H1 (cell line): Measurements from ENCODE around the gene KCTD8. TPM values are rescaled to one million over a fixed set of nuclear protein-coding genes. Genes with fewer than 3 reads are reported as not detected.
A peak's percentile ranks its signal among the peaks of the same experiment; 100 is the strongest.

Source experiments
- CTCF ChIA-PET: fragments of 300-600 bp; sonication (Branson Sonifier 250); formaldehyde crosslinking; loops from one replicate; lab custom pipeline; 2021; ENCODE audit not compliant: partially characterized antibody; lab: Charles Lee
- POLR2A ChIA-PET: fragments of 300-600 bp; sonication (Branson Sonifier 250); formaldehyde crosslinking; loops from one replicate; lab custom pipeline; 2021; ENCODE audit warnings: inconsistent platforms; ENCODE audit not compliant: partially characterized antibody; lab: Charles Lee
- DNase-seq, 2 experiments: peaks; one replicate each; pipeline versions ENCODE4 v3.0.0 to v3.0.0-alpha.2; 2010 to 2022; ENCODE audit warnings: low spot score in 2 of 2, low read depth in 1 of 2, mixed read lengths in 1 of 2
- FAIRE-seq: peaks from 2 replicates; lab custom pipeline; 2011; peaks lifted over from hg19 to GRCh38; lab: Jason Lieb, UNC
- H2AFZ ChIP-seq: 2 replicates; pipeline ENCODE4 v1.8.1; 2012; ENCODE audit warnings: low read length, inconsistent platforms
- H2AK5ac ChIP-seq: 2 replicates; pipeline ENCODE4 v1.6.1; 2013; ENCODE audit warnings: low read depth, low read length
- H2BK120ac ChIP-seq: replicated peaks from 2 replicates; pipeline ENCODE3; 2013; ENCODE audit warnings: low read depth, low read length, inconsistent platforms
- H2BK12ac ChIP-seq: 2 replicates; pipeline ENCODE4 v1.6.1; 2013; ENCODE audit warnings: low read depth, low read length
- H2BK15ac ChIP-seq: 2 replicates; pipeline ENCODE4 v1.6.1; 2013; ENCODE audit warnings: low read length
- H2BK20ac ChIP-seq: 2 replicates; pipeline ENCODE4 v1.6.1; 2013; ENCODE audit warnings: low read length
- H2BK5ac ChIP-seq: 2 replicates; pipeline ENCODE4 v1.6.1; 2013; ENCODE audit warnings: low read depth, low read length
- H3K14ac ChIP-seq: 2 replicates; pipeline ENCODE4 v1.6.1; 2013; ENCODE audit warnings: inconsistent platforms; ENCODE audit not compliant: insufficient read length
- H3K18ac ChIP-seq: 2 replicates; pipeline ENCODE4 v1.6.1; 2013; ENCODE audit warnings: low read length; ENCODE audit errors: extremely low read depth
- H3K23ac ChIP-seq: 2 replicates; pipeline ENCODE4 v1.6.1; 2013; ENCODE audit warnings: inconsistent platforms; ENCODE audit not compliant: insufficient read length
- H3K23me2 ChIP-seq: 2 replicates; pipeline ENCODE4 v1.6.1; 2013; ENCODE audit warnings: low read depth, low read length
- H3K27ac ChIP-seq: 2 replicates; pipeline ENCODE4 v1.6.1; 2011; ENCODE audit warnings: low read depth, low read length, inconsistent platforms
- H3K27me3 ChIP-seq, 4 experiments: replicated peaks in 1 of 4; 1 replicate in 1 of 4; 2 replicates in 3 of 4; pipeline versions ENCODE4 v1.6.1 to v1.8.1; 2011 to 2013; ENCODE audit warnings: low read length in 3 of 4, mild to moderate bottlenecking in 3 of 4, inconsistent platforms in 2 of 4, mixed read lengths in 2 of 4, moderate library complexity in 1 of 4; ENCODE audit not compliant: control insufficient read depth in 3 of 4, insufficient read depth in 3 of 4; ENCODE audit errors: extremely low read depth in 1 of 4
- H3K36me3 ChIP-seq, 4 experiments: 2 replicates each; pipeline versions ENCODE4 v1.6.1 to v1.8.1; 2011 to 2013; ENCODE audit warnings: mild to moderate bottlenecking in 4 of 4, low read length in 3 of 4, moderate library complexity in 2 of 4, control low read depth in 1 of 4, inconsistent platforms in 1 of 4; ENCODE audit not compliant: insufficient read depth in 4 of 4, control insufficient read depth in 2 of 4
- H3K4ac ChIP-seq: replicated peaks from 2 replicates; pipeline ENCODE3; 2013; ENCODE audit warnings: low read length, low read depth, mixed read lengths, inconsistent platforms; ENCODE audit not compliant: insufficient read length
- H3K4me1 ChIP-seq, 4 experiments: replicated peaks in 1 of 4; 1 replicate in 1 of 4; 2 replicates in 3 of 4; pipeline versions ENCODE4 v1.6.1 to v1.8.1; 2011 to 2013; ENCODE audit warnings: low read length in 3 of 4, inconsistent platforms in 2 of 4, mixed read lengths in 1 of 4; ENCODE audit not compliant: insufficient read depth in 4 of 4, control insufficient read depth in 3 of 4
- H3K4me2 ChIP-seq, 2 experiments: 2 replicates each; pipeline versions ENCODE4 v1.6.1 to v1.8.1; 2011 to 2013; ENCODE audit warnings: low read depth in 2 of 2, low read length in 2 of 2, control low read depth in 1 of 2, inconsistent platforms in 1 of 2, mild to moderate bottlenecking in 1 of 2; ENCODE audit not compliant: insufficient read depth in 1 of 2
- H3K4me3 ChIP-seq, 4 experiments: fragments of 200-600, 300-600 bp in 1 of 4; sonication (generic), shearing (Covaris generic), sonication (Bioruptor Twin) in 1 of 4; 2 replicates each; pipeline versions ENCODE4 v1.5.1 to v1.8.1; 2011 to 2016; ENCODE audit warnings: low read length in 4 of 4, low read depth in 3 of 4, control low read depth in 2 of 4, inconsistent platforms in 2 of 4, mild to moderate bottlenecking in 2 of 4, mixed read lengths in 1 of 4, moderate library complexity in 1 of 4; ENCODE audit not compliant: insufficient read depth in 2 of 4; ENCODE audit errors: extremely low read depth in 1 of 4
- H3K56ac ChIP-seq: replicated peaks from 2 replicates; pipeline ENCODE3; 2013; ENCODE audit warnings: low read depth, mild to moderate bottlenecking, mixed read lengths, low read length, inconsistent platforms; ENCODE audit not compliant: insufficient read length
- H3K79me1 ChIP-seq: 2 replicates; pipeline ENCODE4 v1.6.1; 2013; ENCODE audit warnings: low read depth, low read length, control low read depth
- H3K79me2 ChIP-seq, 2 experiments: 2 replicates each; pipeline versions ENCODE4 v1.6.1 to v1.8.1; 2012 to 2013; ENCODE audit warnings: low read length in 2 of 2, mild to moderate bottlenecking in 2 of 2, inconsistent platforms in 1 of 2; ENCODE audit not compliant: insufficient read depth in 2 of 2, control insufficient read depth in 1 of 2
- H3K9ac ChIP-seq, 4 experiments: replicated peaks in 1 of 4; 1 replicate in 1 of 4; 2 replicates in 3 of 4; pipeline versions ENCODE4 v1.6.1 to v1.8.1; 2011 to 2013; ENCODE audit warnings: low read depth in 3 of 4, low read length in 3 of 4, control low read depth in 2 of 4, mild to moderate bottlenecking in 2 of 4, moderate library complexity in 2 of 4, inconsistent platforms in 1 of 4; ENCODE audit errors: extremely low read depth in 1 of 4
- H3K9me3 ChIP-seq, 2 experiments: 2 replicates each; pipeline versions ENCODE4 v1.6.1 to v1.8.1; 2012 to 2013; ENCODE audit warnings: mild to moderate bottlenecking in 2 of 2, moderate library complexity in 2 of 2, control low read depth in 1 of 2, inconsistent platforms in 1 of 2, low read depth in 1 of 2, low read length in 1 of 2, mixed read lengths in 1 of 2; ENCODE audit not compliant: insufficient read depth in 2 of 2
- H4K20me1 ChIP-seq, 2 experiments: replicated peaks in 1 of 2; 2 replicates each; pipeline versions ENCODE3 to v1.8.1; 2011 to 2013; ENCODE audit warnings: inconsistent platforms in 2 of 2, low read length in 2 of 2, mild to moderate bottlenecking in 1 of 2; ENCODE audit not compliant: insufficient read depth in 2 of 2, control insufficient read depth in 1 of 2
- H4K5ac ChIP-seq: 2 replicates; pipeline ENCODE4 v1.6.1; 2013; ENCODE audit warnings: low read length, low read depth, mixed read lengths, inconsistent platforms; ENCODE audit not compliant: insufficient read length
- H4K8ac ChIP-seq: 2 replicates; pipeline ENCODE4 v1.8.0; 2013; ENCODE audit warnings: mild to moderate bottlenecking, moderate library complexity, low read length, inconsistent platforms; ENCODE audit not compliant: insufficient read depth; ENCODE audit errors: extremely low read depth
- H4K91ac ChIP-seq: replicated peaks from 2 replicates; pipeline ENCODE3; 2013; ENCODE audit warnings: low read length, mixed read lengths, inconsistent platforms; ENCODE audit not compliant: insufficient read length
- BACH1 ChIP-seq: IDR thresholded peaks from 2 replicates; pipeline ENCODE4 v1.6.1; 2012; ENCODE audit warnings: low read length, improper control_type of control experiment
- BRCA1 ChIP-seq: IDR thresholded peaks from 2 replicates; pipeline ENCODE4 v1.6.1; 2012; ENCODE audit warnings: low read depth, low read length, improper control_type of control experiment
- CHD1 ChIP-seq: IDR thresholded peaks from 2 replicates; pipeline ENCODE4 v1.6.1; 2012; ENCODE audit warnings: low read depth, low read length, improper control_type of control experiment
- EZH2 ChIP-seq: fragments of 200-600 bp; sonication (generic); IDR thresholded peaks from 2 replicates; pipeline ENCODE4 v1.7.1; 2012; ENCODE audit warnings: low read depth, mild to moderate bottlenecking, moderate library complexity, low read length, inconsistent platforms; ENCODE audit not compliant: severe bottlenecking
- FOSL1 ChIP-seq: IDR thresholded peaks from 2 replicates; pipeline ENCODE4 v1.6.1; 2011; ENCODE audit warnings: mild to moderate bottlenecking, low read depth, low read length, moderate library complexity; ENCODE audit not compliant: insufficient read depth
- GABPA ChIP-seq: IDR thresholded peaks from 2 replicates; pipeline ENCODE4 v1.6.1; 2011; ENCODE audit warnings: mild to moderate bottlenecking, low read length, moderate library complexity, borderline replicate concordance; ENCODE audit not compliant: insufficient read depth
- KDM1A ChIP-seq: fragments of 200-600, 300-600 bp; sonication (generic); IDR thresholded peaks from 2 replicates; pipeline ENCODE4 v1.7.1; 2016; ENCODE audit warnings: mild to moderate bottlenecking, low read length, borderline replicate concordance
- KDM4A ChIP-seq: IDR thresholded peaks from one replicate; pipeline ENCODE4 v1.7.1; 2012; ENCODE audit warnings: low read depth, mild to moderate bottlenecking, moderate library complexity, low read length, inconsistent platforms; ENCODE audit not compliant: severe bottlenecking
- POU5F1 ChIP-seq: IDR thresholded peaks from 2 replicates; pipeline ENCODE4 v1.6.1; 2011; ENCODE audit warnings: low read depth, mild to moderate bottlenecking, low read length, moderate library complexity
- RFX5 ChIP-seq: IDR thresholded peaks from 2 replicates; pipeline ENCODE4 v1.6.1; 2011; ENCODE audit warnings: low read depth, low read length, improper control_type of control experiment, borderline replicate concordance
- SIN3A ChIP-seq, 2 experiments: IDR thresholded peaks in 1 of 2; conservative IDR thresholded peaks in 1 of 2; 2 replicates each; pipeline ENCODE4 v1.6.1; 2011 to 2012; ENCODE audit warnings: low read length in 2 of 2, improper control_type of control experiment in 1 of 2, low read depth in 1 of 2, mild to moderate bottlenecking in 1 of 2
- SP2 ChIP-seq: IDR thresholded peaks from 2 replicates; pipeline ENCODE4 v1.6.1; 2012; ENCODE audit warnings: mild to moderate bottlenecking, low read length, inconsistent platforms
- TAF7 ChIP-seq: optimal IDR thresholded peaks from 2 replicates; pipeline ENCODE3; 2011; ENCODE audit warnings: low read depth, mild to moderate bottlenecking, inconsistent platforms, low read length, moderate library complexity, borderline replicate concordance
- WGBS, 2 experiments: shearing (Covaris generic) in 1 of 2; methylation state at CpG; one replicate each; pipeline versions ENCODE4 v1.1.6 to v1.1.7; 2013 to 2015; ENCODE audit warnings: low lambda C conversion rate in 2 of 2, mixed read lengths in 2 of 2, inconsistent platforms in 1 of 2, low coverage in 1 of 2, missing lambda C conversion rate in 1 of 2; ENCODE audit not compliant: insufficient replicate concordance in 2 of 2, insufficient coverage in 1 of 2, insufficient read length in 1 of 2; ENCODE audit errors: extremely low coverage in 1 of 2, missing lambda C conversion rate in 1 of 2; 5-methylcytosine and 5-hydroxymethylcytosine counted together
- polyA plus RNA-seq, 7 experiments: library from polyadenylated mRNA; depleted of rRNA in 3 of 7; stranded (reverse) in 5 of 7; unstranded in 2 of 7; fragments of >200 nt in 5 of 7; fragments of 200-250 nt in 2 of 7; gene quantifications; 1 replicate in 5 of 7; 2 replicates in 1 of 7; 4 replicates in 1 of 7; pipeline versions ENCODE4 v1.2.1 to v1.2.3, GENCODE V29; 2011 to 2013; ENCODE audit warnings: missing spikeins in 2 of 7, mixed read lengths in 2 of 7
- total RNA-seq: library from RNA; stranded (reverse); fragmentation: NEBNext Ultra II Directional; extraction: Animal tissue kit (Norgen Biotek cat#: 25700); gene quantifications from 2 replicates; pipeline ENCODE4 v1.2.1, GENCODE V29; 2021

Gene KCTD8
- total and polyA plus RNA-seq, 2 of the 8 experiments (the other 6 are each of a cell fraction or from before 2014, with no cell fraction given), result 2.9 to 3.7 TPM

- H2BK12ac ChIP-seq, result peak overlapping the region; percentile 62; the same call in 1 of the 2 replicates
- no peaks in the 10 kb centered on the region for H3K79me1 ChIP-seq
- H3K23ac ChIP-seq, result no peak overlapping the region
- no peak overlapping the region for H3K9ac ChIP-seq
- no peak overlapping the region for H4K5ac ChIP-seq
- no peak for TF ChIP-seq EZH2
- no peak for TF ChIP-seq FOSL1
- no peak for TF ChIP-seq POU5F1
- no peak for TF ChIP-seq BACH1
- TF ChIP-seq KDM1A, result no peak
- TF ChIP-seq CHD1, result no peak
- no peak for TF ChIP-seq RFX5
- no peak for TF ChIP-seq GABPA
- no peak for TF ChIP-seq SP2
- no peak for TF ChIP-seq KDM4A
- no peak for TF ChIP-seq TAF7
- no peak for TF ChIP-seq SIN3A (conservative IDR thresholded peaks at IDR 0.05 in 1 of 2, IDR thresholded peaks at IDR 0.05 in 1 of 2; ENCODE audit: low read depth in 1 of 2, low read length in 2 of 2)
- no peak for TF ChIP-seq BRCA1
- H3K4me2 ChIP-seq, result no peak overlapping the region
- no peaks in the 10 kb centered on the region; a peak in 1 of 4 replicates for H3K79me2 ChIP-seq
- H3K9me3 ChIP-seq, result peaks cover 0 to 4% of the 10 kb centered on the region in 2 experiments; a peak in 1 of 4 replicates
- no peak overlapping the region for H2BK15ac ChIP-seq
- no peaks in the 10 kb centered on the region for H3K36me3 ChIP-seq
- no peaks in the 10 kb centered on the region for H3K27me3 ChIP-seq
- H3K23me2 ChIP-seq, result no peaks in the 10 kb centered on the region
- no peak overlapping the region for H4K91ac ChIP-seq
- peak in 1 of 2 experiments; percentile 45 for DNase-seq
- H3K18ac ChIP-seq, result no peak overlapping the region
- 0 out of 2 replicates have a peak overlapping the region, but pooled peaks have one; percentile 66 for H2BK5ac ChIP-seq
- H3K56ac ChIP-seq, result no peak overlapping the region
- H4K8ac ChIP-seq, result no peak overlapping the region
- peak overlapping the region; percentile 23; the same call in 1 of the 2 replicates for H2BK20ac ChIP-seq
- no peak overlapping the region for H3K27ac ChIP-seq
- H3K14ac ChIP-seq, result no peak overlapping the region
- no peak for FAIRE-seq
- POLR2A ChIA-PET, result interaction anchor here (0.5 kb wide), 1 partner anchor 104 kb away, joined by 3 read pairs; no protein-coding TSS in a partner anchor
- H3K4ac ChIP-seq, result no peak overlapping the region
- 90% methylated on average over 1 of the region's 1 CpG; no CpG with 5 or more reads in 1 of the 2 experiments for WGBS, 2 experiments
- CTCF ChIA-PET, result no interaction called here
- H2AK5ac ChIP-seq, result no peak overlapping the region
- H2AFZ ChIP-seq, result no peak overlapping the region
- no peak overlapping the region for H2BK120ac ChIP-seq
- H3K4me1 ChIP-seq, result peaks cover 0 to 7% (median 0%) of the 10 kb centered on the region in 4 experiments; a peak in 2 of 7 replicates
- no peak overlapping the region for H3K4me3 ChIP-seq
- no peaks in the 10 kb centered on the region for H4K20me1 ChIP-seq
Observed at GRCh38 chr4:44415251-44415650, 33.4 kb downstream of the KCTD8 start.
